ENCODE results near the gene ALOXE3. TPM values are rescaled to one million over a fixed set of nuclear protein-coding genes. Genes with fewer than 3 reads are reported as not detected.

ALOXE3 gene
- total and polyA plus RNA-seq, 2 of the 8 experiments (the other 6 are each of a cell fraction or from before 2014, with no cell fraction given): 0.26 TPM; not detected in 1

DNA sequence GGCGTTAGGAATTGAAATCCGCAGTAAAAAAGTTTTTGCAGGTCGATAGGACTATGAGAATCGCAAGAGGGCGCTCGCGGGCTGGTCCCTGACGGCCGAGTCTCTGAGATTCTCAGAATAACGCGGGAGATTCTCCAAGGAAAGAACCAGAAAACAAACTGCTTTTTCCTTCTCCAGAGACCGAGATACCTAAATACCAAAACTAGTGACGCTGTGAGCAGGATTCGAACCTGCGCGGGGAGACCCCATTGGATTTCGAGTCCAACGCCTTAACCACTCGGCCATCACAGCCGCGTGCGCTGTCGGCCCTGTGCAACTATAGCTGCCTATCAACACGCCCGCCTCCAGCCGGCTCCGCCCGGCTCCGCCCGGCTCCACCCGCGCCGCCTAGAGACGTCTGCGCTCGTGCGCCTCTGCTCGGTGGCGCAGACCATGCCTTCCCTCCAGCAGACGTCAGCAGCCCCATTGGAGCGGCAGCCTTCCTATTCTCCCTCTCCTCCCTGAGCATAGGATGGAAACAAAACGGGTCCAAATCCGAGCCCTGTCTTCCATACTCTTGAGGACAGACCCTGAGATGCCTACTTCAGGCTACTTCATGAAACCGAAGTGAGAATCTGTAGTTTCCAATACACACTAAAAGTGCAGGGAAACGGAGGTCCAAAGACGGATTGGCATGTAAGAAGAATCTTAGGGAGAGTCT lies 20.5 kb upstream of the ALOXE3 start:
- 1% methylated on average over 46 of the region's 46 CpGs; no CpG with 5 or more reads in 1 of the 2 experiments for WGBS, 2 experiments (ENCODE audit: extremely low coverage in 1 of 2, insufficient coverage in 1 of 2, insufficient read length in 1 of 2, insufficient replicate concordance in 2 of 2, low coverage in 1 of 2, low lambda C conversion rate in 2 of 2, missing lambda C conversion rate in 1 of 2)
- Histone ChIP-seq H2BK5ac (ENCODE audit: low read depth, low read length) (peak overlapping the region; percentile 76; the same call in 1 of the 2 replicates), H3K9ac (replicated peaks in 1 of 4; ENCODE audit: extremely low read depth in 1 of 4, low read depth in 3 of 4, low read length in 3 of 4) (peak overlapping the region; percentile 64 to 96 (median 86)), H3K23me2 (ENCODE audit: low read depth, low read length) (peaks cover 9% of the 10 kb centered on the region), H3K9me3 (ENCODE audit: insufficient read depth in 2 of 2, low read depth in 1 of 2, low read length in 1 of 2) (no peaks in the 10 kb centered on the region), H4K5ac (ENCODE audit: insufficient read length, low read depth, low read length) (no peak overlapping the region), H3K79me1 (ENCODE audit: low read depth, low read length) (no peaks in the 10 kb centered on the region), H3K4me2 (ENCODE audit: insufficient read depth in 1 of 2, low read depth in 2 of 2, low read length in 2 of 2) (peak overlapping the region; percentile 85 to 99), H2AK5ac (ENCODE audit: low read depth, low read length) (no peak overlapping the region; the same call in 1 of the 2 replicates), H3K4me3 (ENCODE audit: extremely low read depth in 1 of 4, insufficient read depth in 2 of 4, low read depth in 3 of 4, low read length in 4 of 4) (peak overlapping the region; percentile 86 to 98 (median 92)), H2BK12ac (ENCODE audit: low read depth, low read length) (peak overlapping the region; percentile 27; the same call in 1 of the 2 replicates), H2BK120ac (replicated peaks; ENCODE audit: low read depth, low read length) (no peak overlapping the region), H3K23ac (ENCODE audit: insufficient read length) (no peak overlapping the region), H3K4me1 (replicated peaks in 1 of 4; ENCODE audit: control insufficient read depth in 3 of 4, insufficient read depth in 4 of 4, low read length in 3 of 4) (peaks cover 0 to 7% (median 4%) of the 10 kb centered on the region in 4 experiments; a peak in 4 of 7 replicates), H3K27ac (ENCODE audit: low read depth, low read length) (peak overlapping the region; percentile 81), H3K36me3 (ENCODE audit: control insufficient read depth in 2 of 4, insufficient read depth in 4 of 4, low read length in 3 of 4) (peaks cover 3 to 16% (median 9%) of the 10 kb centered on the region in 4 experiments), H2AFZ (ENCODE audit: low read length) (no peak overlapping the region), H2BK15ac (ENCODE audit: low read length) (no peak overlapping the region), H3K56ac (replicated peaks; ENCODE audit: insufficient read length, low read depth, low read length) (peak overlapping the region; percentile 5), H3K14ac (ENCODE audit: insufficient read length) (no peak overlapping the region), H4K8ac (ENCODE audit: extremely low read depth, insufficient read depth, low read length) (peak overlapping the region; percentile 88; the same call in 1 of the 2 replicates), H4K20me1 (replicated peaks in 1 of 2; ENCODE audit: control insufficient read depth in 1 of 2, insufficient read depth in 2 of 2, low read length in 2 of 2) (peaks cover 0 to 4% of the 10 kb centered on the region in 2 experiments), H3K79me2 (ENCODE audit: control insufficient read depth in 1 of 2, insufficient read depth in 2 of 2, low read length in 2 of 2) (no peaks in the 10 kb centered on the region), H3K18ac (ENCODE audit: extremely low read depth, low read length) (no peak overlapping the region), H3K4ac (replicated peaks; ENCODE audit: insufficient read length, low read depth, low read length) (no peak overlapping the region), H2BK20ac (ENCODE audit: low read length) (no peak overlapping the region), H4K91ac (replicated peaks; ENCODE audit: insufficient read length, low read length) (no peak overlapping the region), H3K27me3 (replicated peaks in 1 of 4; ENCODE audit: control insufficient read depth in 3 of 4, extremely low read depth in 1 of 4, insufficient read depth in 3 of 4, low read length in 3 of 4) (peaks cover 0 to 7% (median 2%) of the 10 kb centered on the region in 4 experiments; a peak in 4 of 7 replicates)
- POLR2A ChIA-PET (ENCODE audit: partially characterized antibody): interaction anchor here (0.9 to 10.3 kb wide), 11 partner anchors 11 to 148 kb away, joined by 3 to 76 read pairs (median 10); partner anchors contain the start of genes AURKB, BORCS6, HES7 and PER1
- FAIRE-seq (peak; percentile 88), DNase-seq (ENCODE audit: low read depth in 1 of 2, low spot score in 2 of 2) (peak; percentile 94 to 100)
- CTCF ChIA-PET (ENCODE audit: partially characterized antibody): interaction anchor here (0.7 to 14.1 kb wide), 13 partner anchors 10 to 120 kb away, joined by 3 to 133 read pairs (median 6); partner anchors contain the start of genes ALOXE3, CTC1, TMEM107 and VAMP2
- TF ChIP-seq CTBP2 (IDR thresholded peaks at IDR 0.05; ENCODE audit: borderline replicate concordance, insufficient read depth, insufficient read length, low read length) (no peak), SIX5 (IDR thresholded peaks at IDR 0.05; ENCODE audit: low read depth, low read length) (no peak), CHD2 (IDR thresholded peaks at IDR 0.05; ENCODE audit: low read length) (peak; percentile 83)

Data from H1 (cell line).